GM19395 (cell line): ENCODE measurements around the gene RABGAP1L.
A peak's percentile ranks its signal among the peaks of the same experiment; 100 is the strongest.
"Not testable (repeated sequence)": the region's sequence is repeated elsewhere in the genome, so short reads cannot be mapped to it uniquely, and the experiment has no call there.

ENCODE experiments used
- ATAC-seq: cut with Tn5 transposase; IDR thresholded peaks from one replicate; pipeline ENCODE4 v1.9.1; 2021; ENCODE audit warnings: mild to moderate bottlenecking, moderate library complexity; ENCODE audit not compliant: unreplicated experiment

Gene RABGAP1L

DNA sequence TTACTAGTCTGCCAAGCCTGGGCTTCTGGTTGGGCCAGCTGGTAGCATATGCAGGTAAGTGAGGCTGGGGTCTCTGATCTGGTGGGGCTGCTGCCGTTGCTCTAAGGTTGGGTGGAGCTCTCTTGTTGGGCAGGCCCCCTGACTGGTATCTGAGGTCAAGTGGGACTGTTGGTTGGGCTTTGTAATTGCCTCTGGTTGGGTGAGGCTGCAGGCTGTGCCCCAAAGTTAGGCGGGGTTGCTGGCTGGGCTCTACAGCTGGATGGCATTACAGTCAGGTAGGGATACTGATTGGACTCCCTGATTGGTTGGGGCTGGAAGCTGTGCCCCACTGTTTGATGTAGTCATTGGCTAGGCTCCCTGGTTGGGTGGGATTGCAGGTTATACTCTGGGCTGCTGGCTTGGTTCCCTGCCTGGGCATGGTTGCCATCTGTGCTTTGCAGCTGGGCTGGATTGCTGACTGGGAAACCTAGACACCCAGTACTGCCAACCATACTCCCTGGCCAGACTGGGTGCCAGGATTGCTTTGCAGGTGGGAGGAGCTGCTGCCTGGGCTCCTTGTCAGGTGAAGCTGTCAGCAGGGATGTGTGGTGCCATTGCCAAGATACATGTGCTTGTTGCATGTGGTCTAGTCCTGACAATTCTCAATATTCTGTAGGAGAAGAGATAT is 130.5 kb downstream of the RABGAP1L start:
- ATAC-seq, result no peak

DNA sequence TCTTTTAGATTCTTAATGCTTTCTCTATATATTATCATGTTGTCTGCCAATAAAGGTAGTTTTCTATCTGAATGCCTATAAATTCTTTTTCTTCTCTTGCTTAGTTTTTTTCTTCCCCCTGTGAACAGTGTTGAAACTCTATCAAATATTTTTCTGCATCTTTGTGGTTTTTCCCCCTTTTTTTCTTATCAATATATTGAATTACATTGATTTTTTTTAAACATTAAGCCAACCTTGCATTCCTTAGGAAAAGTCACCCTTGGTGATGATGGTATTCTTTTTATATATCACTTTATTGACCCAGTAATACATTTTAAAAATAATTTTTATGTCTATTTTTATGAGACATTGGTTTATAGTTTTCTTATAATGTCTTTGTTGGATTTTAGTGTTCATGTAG is 131.7 kb downstream of the RABGAP1L start:
- ATAC-seq, result no peak

DNA sequence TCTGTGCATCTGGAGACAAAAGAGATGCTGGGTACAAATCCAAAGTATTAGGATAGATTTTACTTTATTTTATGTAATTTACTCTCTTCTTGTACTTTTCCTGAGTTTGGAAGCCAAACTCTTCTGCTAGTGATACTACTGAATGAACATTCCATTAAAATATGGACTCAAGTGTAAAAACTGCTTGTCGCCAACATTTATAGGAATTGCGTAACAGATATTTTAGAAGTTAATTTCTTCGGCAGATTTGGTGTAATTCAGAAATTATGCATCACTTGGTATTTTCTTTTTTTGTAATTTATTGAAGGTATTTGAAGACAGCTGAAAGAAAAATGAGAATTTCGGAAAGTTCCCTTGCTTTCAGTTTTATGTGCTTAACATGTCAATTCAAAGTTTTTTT is 137.0 kb downstream of the RABGAP1L start:
- no peak for ATAC-seq

DNA sequence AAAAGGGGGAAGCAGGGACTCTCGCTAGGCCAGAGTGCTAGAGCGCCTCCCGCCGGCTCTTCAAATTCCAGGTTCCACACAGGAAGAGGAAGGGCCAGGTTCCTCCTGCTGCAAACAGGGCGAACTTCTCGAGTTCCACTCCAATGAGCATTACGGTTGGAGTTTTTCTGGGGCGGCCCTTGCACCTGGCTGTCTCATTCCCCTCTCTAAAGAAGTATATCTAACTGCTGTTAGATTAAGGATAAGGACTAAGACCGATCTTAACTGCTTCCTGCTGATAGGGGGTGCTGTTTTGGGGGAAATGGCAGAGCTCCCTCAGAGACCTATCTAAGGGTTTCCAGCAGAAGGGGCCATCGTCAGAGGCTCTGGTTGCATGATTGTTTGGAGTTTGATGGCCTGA is 138.0 kb downstream of the RABGAP1L start:
- ATAC-seq, result no peak

DNA sequence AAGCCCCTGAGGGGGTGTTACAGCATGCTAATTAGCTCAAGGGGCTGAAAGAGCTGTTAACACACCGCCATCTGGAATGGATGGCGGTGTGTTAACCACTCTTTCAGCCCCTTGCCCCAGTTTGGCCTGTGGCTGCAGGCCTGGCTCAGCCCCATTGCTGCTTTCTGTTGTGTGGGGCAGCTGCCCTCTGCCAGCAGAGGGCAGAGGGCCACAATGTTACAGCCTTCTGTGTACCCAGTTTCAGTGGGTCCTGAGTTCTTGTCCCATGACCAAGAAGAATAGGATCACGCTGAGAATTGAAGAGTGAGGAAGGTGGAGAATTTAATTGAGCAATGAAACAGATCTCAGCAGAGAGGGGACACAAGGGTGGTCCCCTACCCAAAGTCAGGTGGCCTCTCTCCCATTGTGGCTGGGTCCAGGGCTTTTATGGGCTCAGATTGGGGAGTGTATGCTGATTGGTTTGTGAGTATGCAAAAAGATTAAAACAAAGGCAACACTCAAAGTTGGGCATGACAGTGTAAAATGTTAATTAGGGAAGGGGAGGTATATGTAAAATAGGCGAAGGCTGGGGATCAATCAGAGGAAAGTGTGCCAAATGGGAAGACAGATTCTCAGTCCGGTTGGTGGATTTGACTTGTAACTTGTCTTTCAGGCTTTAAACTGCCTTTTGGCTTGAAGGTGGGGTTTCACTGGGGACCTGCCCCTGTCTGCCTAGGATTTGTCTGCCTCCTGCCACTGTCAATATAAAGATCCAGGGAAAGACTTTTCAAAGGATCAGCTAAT is 142.2 kb downstream of the RABGAP1L start:
- ATAC-seq, result no peak

DNA sequence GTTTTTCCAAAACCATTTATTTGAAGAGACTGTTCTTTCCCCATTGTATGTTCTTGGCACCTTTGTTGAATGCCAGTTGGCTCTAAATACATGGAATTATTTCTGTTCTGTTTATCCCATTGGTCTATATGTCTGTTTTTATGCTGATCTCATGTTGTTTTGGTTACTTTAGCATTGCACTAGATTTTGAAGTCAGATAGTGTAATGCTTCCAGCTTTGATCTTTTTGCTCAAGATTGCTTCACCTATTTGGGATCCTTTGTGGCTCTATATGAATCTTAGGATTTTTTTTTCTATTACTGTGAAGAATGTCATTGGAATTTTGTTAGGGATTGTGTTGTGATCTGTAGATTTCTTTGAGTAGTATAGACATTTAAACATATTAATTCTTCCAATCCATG is 149.3 kb downstream of the RABGAP1L start:
- ATAC-seq, result no peak

DNA sequence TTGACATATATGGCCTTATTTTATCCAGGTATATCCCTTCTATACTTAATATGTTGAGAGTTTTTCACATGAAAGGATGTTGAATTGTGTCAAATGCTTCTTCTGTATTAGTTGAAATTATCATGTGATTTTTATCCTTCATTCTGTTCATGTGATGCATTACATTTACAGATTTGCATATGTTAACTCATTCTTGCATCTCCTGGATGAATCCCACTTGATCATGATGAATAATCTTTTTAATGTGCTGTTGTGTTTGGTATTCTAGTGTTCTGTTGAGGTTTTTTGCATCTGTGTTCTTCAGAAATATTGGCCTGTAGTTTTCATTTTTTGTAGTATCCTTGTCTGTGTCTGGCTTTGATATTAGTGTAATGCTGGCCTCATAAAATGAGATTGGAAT is 150.2 kb downstream of the RABGAP1L start:
- ATAC-seq, result no peak

DNA sequence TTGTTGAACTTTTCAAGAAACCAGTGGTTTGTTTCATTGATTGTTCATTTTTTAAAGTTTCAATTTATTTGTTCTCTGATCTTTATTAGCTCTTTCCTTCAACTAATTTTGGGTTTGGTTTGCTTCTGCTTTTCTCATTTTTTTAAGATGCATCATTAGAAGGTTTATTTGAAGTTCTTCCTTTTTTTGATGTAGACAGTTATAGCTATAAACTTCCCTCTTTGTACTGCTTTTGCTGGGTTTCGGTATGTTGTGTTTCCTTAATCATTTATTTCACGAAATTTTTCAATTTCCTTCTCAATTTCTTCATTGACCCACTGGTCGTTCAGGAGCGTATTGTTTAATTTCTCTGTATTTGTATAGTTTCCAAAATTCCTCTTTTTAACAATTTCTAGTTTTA is 155.1 kb downstream of the RABGAP1L start:
- no peak for ATAC-seq

DNA sequence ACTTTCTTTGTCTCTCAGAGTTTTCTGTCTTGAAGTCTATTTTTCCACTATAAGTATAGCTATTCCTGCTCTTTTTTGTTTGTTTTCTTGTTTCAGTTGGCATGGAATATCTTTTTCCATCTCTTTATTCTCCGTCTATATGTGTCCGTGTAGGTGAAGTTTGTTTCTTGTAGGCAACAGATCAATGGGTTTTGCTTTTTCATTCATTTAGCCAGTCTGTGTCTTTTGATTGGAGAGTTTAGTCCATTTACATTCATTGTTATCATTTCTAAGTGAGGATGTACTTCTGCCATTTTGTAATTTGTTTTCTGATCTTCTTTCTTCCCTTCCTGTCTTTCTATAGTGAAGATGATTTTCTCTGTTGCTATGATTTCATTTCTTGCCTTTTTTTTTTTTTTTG is 155.9 kb downstream of the RABGAP1L start:
- ATAC-seq, result no peak

DNA sequence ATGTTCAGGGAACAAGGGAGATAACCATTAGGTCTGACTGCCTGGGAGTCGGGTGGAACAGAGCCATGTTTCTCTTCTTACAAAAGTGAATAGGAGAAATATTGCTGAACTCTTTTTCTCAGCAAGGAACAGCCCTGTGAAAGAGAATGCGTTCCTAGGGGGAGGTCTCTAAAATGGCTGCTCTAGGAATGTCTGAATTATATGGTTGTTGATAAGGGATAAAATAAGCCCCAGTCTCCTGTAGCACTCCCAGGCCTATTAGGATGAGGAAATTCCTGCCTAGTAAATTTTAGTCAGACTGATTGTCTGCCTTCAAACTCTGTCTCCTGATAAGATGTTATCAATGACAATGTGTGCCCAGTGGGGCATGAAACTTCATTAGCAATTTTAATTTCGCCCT is 161.6 kb downstream of the RABGAP1L start:
- ATAC-seq, result not testable (repeated sequence)

DNA sequence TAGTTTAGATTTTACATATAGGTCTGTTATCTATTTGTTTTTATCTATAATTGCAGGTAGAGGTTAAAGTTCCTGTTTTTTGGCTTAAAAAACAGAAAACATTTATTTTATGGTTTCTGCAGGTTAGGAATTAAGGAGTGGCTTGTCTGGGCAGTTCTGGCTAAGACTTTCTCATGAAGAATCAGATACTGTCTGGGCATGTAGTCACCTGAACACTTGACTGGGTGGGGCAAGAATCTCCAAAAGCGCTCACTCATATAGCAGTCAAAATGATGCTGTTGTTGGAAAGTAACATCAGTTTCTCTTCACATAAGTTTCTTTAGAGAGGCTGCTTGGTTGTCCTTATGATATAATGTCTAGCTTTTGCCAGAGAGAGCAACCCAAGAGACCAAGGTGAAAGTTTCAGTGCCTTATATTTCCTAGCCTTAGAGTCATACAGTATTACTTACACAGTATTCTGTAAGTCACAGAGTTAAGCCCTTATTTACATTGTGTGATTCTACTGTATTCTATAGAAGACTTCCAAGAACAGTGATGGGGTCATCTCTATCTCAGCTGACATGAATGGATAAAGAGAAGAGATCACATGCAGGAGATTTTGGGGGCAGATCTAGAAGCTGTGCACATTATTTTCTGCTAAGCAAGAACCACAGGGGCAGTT is 163.0 kb downstream of the RABGAP1L start:
- no peak for ATAC-seq

DNA sequence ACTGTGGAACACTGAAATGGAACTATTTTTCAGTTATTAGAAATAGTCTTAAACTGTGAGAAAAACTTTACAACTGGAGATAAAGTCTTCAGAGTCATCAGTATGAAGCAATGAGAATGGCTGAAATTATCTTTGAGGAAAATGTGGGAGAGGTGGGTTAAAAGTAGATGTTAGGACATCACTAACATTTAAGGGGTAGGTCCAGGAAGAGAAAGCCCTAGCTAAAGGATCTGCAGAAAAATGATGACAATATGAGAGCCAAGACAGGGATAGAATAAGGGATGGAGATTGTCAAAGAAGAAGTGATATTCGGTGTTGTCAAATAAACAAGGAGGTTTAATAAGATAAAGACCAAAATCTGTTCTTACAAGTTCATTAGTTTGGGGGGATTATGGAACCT is 165.2 kb downstream of the RABGAP1L start:
- ATAC-seq, result no peak

DNA sequence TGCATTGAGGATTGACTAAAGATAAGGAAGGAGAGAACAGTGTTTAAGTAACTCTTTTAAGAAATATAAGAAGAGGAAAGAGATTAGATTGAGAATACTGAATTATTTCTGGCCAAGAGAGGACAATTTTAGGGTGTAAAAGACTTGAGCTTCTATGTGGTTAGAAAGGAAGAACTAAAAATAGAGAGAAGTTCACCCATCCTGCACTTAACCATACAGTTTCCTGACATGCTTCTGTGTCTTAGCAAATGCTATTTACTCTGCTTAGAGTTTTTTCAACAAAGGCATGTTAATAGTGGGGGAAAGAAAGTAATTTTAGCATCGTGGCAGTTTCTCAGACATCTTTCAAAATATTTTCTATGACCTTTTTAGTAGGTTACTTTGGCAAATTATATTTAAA is 165.6 kb downstream of the RABGAP1L start:
- ATAC-seq, result no peak

DNA sequence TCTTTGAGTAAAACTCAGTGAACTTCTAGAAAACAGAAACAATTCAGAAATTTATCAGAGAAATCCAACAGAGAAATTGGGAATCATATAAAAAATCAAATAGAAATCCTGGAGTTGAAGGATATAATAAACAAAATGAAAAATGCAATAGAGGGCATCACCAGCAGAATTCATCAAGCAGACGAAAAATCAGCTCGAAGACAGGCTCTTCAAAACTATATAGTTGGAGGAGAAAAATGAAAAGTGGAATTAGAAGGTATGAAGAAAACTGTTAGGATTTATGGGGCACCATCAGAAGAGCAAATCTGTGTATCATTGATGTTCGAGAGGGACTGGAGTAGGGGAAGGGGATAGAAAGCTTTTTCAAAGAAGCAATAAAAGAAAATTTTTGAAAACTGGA is 167.0 kb downstream of the RABGAP1L start:
- no peak for ATAC-seq

DNA sequence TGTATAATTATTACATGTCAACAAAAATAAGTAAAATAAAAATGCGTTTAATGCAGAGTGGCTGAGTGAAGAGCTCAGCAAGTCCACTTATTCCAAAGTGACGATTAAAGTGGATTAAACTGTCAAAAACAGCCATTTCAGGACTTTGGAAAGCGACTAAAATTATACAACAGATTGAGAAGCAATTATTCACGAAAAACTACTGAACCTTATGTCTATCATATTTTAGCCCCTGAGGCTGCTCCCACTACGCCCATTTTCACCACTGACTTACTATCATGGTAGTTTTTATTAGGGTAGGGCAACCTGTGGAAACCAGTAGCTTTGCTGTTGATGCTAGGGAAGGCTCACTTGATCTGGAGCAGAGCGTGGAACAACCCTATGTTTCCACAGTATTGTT is 174.1 kb downstream of the RABGAP1L start:
- ATAC-seq, result no peak

DNA sequence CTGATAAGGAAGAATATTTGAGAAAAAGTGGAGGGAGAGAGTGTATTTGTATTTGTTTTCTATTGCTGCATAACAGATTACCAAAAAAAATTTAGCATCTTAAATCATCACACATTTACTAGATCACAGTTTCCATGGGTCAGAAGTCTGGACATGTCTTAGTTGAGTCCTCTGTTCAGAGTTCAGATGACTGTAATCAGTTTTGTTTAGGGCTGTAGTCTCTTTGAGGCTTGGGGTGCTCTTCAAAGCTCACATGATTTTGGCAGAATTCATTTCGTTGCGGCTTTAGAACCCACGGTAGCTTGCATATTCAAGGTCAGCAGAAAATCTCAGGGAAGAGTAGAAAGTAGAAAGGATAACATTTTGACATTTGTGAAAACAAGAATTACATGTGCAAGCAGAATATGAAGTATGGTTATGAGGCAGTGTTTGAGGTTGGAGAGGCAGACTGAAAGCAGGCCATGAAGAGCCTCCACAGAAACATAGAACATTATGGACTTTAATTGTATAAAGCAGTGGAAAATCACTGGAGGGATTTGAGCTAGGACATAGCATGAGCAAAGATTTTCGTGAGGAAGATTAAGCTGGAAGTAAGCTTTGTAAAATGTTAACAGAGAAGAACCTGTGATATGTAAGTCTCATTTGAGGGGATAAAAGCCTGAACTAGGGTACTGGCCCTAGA is 177.8 kb downstream of the RABGAP1L start:
- no peak for ATAC-seq

DNA sequence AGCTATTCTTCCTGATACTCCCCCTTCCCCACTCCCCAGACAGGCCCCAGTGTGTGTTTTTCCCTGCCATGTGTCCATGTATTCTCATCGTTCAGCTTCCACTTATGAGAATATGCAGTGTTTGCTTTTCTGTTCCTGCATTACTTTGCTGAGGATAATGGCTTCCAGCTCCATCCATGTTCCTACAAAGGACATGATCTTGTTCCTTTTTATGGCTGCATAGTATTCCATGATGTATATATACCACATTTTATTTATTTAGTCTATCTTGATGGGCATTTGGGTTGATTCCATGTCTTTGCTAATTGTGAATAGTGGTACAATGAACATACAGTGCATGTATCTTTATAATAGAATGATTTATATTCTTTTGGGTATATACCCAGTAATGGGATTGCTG is 181.1 kb downstream of the RABGAP1L start:
- not testable (repeated sequence) for ATAC-seq

DNA sequence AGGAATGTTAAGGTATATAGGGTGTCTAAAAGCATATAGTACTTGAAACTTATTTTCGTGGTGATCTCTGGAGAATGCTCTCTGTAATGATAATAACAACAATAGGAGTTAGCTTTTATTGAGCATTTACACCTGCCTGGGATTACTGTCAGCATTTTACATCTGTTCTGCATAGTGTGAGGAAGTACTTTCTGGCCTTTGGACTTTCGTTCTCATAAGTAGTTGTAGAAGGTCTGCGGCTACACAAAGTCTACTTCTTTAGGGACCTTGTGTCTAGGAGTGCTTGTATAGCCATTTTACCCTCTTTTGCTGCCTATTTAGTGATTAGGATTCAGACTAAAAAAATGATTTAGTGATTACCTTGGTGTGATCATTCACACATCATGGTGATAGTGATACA is 184.8 kb downstream of the RABGAP1L start:
- peak; percentile 74 for ATAC-seq

DNA sequence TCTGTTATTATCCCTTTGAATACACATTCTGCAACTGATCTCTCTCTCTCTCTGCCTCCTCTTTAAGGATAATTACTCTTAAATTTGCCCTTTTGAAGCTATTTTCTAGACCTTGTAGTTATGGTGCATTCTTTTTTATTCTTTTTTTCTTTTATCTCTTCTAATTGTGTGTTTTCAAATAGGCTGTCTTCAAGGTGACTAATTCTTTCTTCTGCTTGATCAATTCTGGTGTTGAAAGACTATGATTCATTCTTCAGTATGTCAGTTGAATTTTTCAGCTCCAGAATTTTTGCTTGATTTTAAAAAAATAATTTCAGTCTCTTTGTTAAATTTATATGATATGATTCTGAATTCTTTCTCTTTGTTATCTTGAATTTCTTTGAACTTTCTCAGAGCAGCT is 192.8 kb downstream of the RABGAP1L start:
- ATAC-seq, result no peak

DNA sequence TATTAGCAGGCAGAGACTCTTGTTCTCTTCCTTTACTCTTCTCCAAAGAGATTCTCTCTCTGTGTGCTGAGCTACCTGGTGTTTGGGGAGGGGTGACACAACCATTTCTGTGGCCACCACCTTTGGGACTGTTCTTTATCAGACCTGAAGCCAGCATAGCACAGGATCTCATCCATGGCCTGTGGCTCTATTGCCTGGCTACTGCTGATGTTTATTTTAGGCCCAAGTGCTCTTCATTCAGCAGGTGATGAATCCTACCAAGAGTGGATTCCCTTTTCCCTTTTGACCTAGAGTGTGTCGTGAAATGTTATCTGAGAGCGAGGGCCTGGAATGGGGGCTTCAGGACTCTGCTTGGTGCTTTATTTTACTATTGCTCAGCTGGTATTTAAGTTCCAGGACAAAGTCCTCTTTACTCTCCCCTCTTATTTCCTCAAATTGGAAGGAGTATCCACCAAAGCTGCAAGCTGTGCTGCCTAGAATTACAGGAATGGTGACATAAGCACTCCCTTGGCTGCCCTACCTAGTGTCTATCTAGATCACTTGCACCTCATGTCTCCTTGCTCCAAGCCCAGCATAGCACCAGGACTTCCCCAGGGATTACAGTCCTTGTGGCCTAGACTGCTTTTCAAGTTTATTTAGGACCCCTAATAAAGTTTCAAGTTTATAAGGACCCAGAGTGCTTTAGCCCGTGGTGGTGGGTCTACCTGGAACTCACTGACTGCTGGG is 193.7 kb downstream of the RABGAP1L start:
- no peak for ATAC-seq

DNA sequence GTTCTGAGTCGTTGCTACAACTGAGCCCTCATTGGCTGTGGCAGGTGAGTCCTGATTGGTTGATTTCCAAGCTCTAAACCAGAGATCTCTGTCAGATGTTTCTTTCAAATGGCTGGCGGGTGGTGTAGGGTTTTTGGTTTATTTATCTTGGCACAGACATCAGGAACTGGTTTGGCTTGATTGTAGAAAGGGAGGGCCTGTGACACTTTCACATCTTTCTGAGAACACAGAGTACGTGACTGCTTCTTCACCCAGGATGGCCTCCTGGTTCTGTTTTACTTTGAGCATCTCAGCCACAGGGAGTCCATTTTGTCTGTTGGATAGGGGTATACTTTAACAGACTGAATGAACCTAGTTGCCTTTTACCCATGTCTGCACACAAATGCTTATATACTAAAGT is 199.0 kb downstream of the RABGAP1L start:
- no peak for ATAC-seq
